Loucy (cell line): ENCODE measurements around the gene IGFL4.

Experiments
- H2AFZ ChIP-seq: fragments of 200-600 bp; sonication (generic); 2 replicates; pipeline ENCODE4 v1.6.0; 2016; ENCODE audit warnings: antibody characterized with exemption, mild to moderate bottlenecking, low read length, moderate library complexity
- H3F3A ChIP-seq: fragments of 200-600 bp; 2 replicates; pipeline ENCODE4 v1.6.0; 2016; ENCODE audit warnings: antibody characterized with exemption, low read depth, mild to moderate bottlenecking
- H3K27me3 ChIP-seq: fragments of 200-600 bp; sonication (generic); 2 replicates; pipeline ENCODE4 v1.6.1; 2014; ENCODE audit warnings: low read length, mild to moderate bottlenecking; ENCODE audit not compliant: insufficient read depth, poor library complexity, severe bottlenecking
- H3K36me3 ChIP-seq: fragments of 200-600 bp; sonication (generic); 2 replicates; pipeline ENCODE4 v1.6.1; 2016; ENCODE audit warnings: low read length; ENCODE audit not compliant: insufficient read depth
- H3K4me1 ChIP-seq: fragments of 200-600 bp; sonication (generic); 2 replicates; pipeline ENCODE4 v1.5.1; 2014; ENCODE audit warnings: low read length, mild to moderate bottlenecking; ENCODE audit not compliant: insufficient read depth, poor library complexity, severe bottlenecking
- H3K4me2 ChIP-seq: fragments of 200-600 bp; sonication (generic); 2 replicates; pipeline ENCODE4 v1.6.0; 2014; ENCODE audit warnings: antibody characterized with exemption, low read length, low read depth, mild to moderate bottlenecking; ENCODE audit not compliant: poor library complexity, severe bottlenecking
- H3K4me3 ChIP-seq: fragments of 200-600 bp; sonication (generic); 2 replicates; pipeline ENCODE4 v1.5.1; 2014; ENCODE audit warnings: low read length, mild to moderate bottlenecking, mixed read lengths; ENCODE audit not compliant: poor library complexity, severe bottlenecking
- H3K79me2 ChIP-seq: fragments of 200-600 bp; sonication (generic); 2 replicates; pipeline ENCODE4 v1.6.1; 2014; ENCODE audit warnings: low read length; ENCODE audit not compliant: insufficient read depth
- H3K9ac ChIP-seq: fragments of 200-600 bp; sonication (generic); 2 replicates; pipeline ENCODE4 v1.6.0; 2014; ENCODE audit warnings: mild to moderate bottlenecking, low read depth, low read length, moderate library complexity; ENCODE audit not compliant: poor library complexity, severe bottlenecking
- H3K9me2 ChIP-seq: fragments of 200-600 bp; sonication (generic); replicated peaks from 2 replicates; pipeline ENCODE4 v1.6.1; 2016; ENCODE audit warnings: low read depth, low read length, mixed read lengths
- H3K9me3 ChIP-seq: fragments of 200-600 bp; sonication (generic); 2 replicates; pipeline ENCODE4 v1.6.1; 2014; ENCODE audit warnings: mild to moderate bottlenecking, antibody characterized with exemption, low read length, low read depth; ENCODE audit not compliant: insufficient read depth
- H4K20me1 ChIP-seq: fragments of 200-600 bp; sonication (generic); 2 replicates; pipeline ENCODE4 v1.6.0; 2014; ENCODE audit warnings: antibody characterized with exemption, low read length, mild to moderate bottlenecking; ENCODE audit not compliant: insufficient read depth, poor library complexity, severe bottlenecking
- EZH2phosphoT487 ChIP-seq: fragments of 200-600 bp; IDR thresholded peaks from 2 replicates; pipeline ENCODE4 v1.6.1; 2018; ENCODE audit warnings: antibody characterized with exemption, mild to moderate bottlenecking, moderate library complexity, borderline replicate concordance
- TF ChIP-seq, protein P1 (sequence below): fragments of 200-600 bp; sonication (generic); conservative IDR thresholded peaks from 2 replicates; pipeline ENCODE4 v1.5.1; 2014; ENCODE audit warnings: mild to moderate bottlenecking, antibody characterized with exemption, low read length

IGFL4 gene

GRCh38 chr19:46040952-46041500, at the start of gene IGFL4:
Gene IGFL4, minus strand, starts transcription at chr19:46041002. Its CDS starts 40 bp downstream, at chr19:46040962.
- no peaks in the 10 kb centered on the region for H4K20me1 ChIP-seq
- H3K27me3 ChIP-seq, result no peaks in the 10 kb centered on the region
- no peaks in the 10 kb centered on the region for H3K36me3 ChIP-seq
- H3K79me2 ChIP-seq, result no peaks in the 10 kb centered on the region
- no peak within 1 kb of the TSS for H3K4me2 ChIP-seq
- H2AFZ ChIP-seq, result no peak within 1 kb of the TSS
- no peak within 1 kb of the TSS for H3K9ac ChIP-seq
- TF ChIP-seq, protein P1, sequence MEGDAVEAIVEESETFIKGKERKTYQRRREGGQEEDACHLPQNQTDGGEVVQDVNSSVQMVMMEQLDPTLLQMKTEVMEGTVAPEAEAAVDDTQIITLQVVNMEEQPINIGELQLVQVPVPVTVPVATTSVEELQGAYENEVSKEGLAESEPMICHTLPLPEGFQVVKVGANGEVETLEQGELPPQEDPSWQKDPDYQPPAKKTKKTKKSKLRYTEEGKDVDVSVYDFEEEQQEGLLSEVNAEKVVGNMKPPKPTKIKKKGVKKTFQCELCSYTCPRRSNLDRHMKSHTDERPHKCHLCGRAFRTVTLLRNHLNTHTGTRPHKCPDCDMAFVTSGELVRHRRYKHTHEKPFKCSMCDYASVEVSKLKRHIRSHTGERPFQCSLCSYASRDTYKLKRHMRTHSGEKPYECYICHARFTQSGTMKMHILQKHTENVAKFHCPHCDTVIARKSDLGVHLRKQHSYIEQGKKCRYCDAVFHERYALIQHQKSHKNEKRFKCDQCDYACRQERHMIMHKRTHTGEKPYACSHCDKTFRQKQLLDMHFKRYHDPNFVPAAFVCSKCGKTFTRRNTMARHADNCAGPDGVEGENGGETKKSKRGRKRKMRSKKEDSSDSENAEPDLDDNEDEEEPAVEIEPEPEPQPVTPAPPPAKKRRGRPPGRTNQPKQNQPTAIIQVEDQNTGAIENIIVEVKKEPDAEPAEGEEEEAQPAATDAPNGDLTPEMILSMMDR, result no peak
- TF ChIP-seq EZH2phosphoT487, result no peak
- no peak within 1 kb of the TSS for H3K4me3 ChIP-seq
- H3F3A ChIP-seq, result no peaks in the 10 kb centered on the region
- no peaks in the 10 kb centered on the region for H3K9me3 ChIP-seq
- no peaks in the 10 kb centered on the region for H3K4me1 ChIP-seq
- H3K9me2 ChIP-seq, result no peaks in the 10 kb centered on the region

DNA sequence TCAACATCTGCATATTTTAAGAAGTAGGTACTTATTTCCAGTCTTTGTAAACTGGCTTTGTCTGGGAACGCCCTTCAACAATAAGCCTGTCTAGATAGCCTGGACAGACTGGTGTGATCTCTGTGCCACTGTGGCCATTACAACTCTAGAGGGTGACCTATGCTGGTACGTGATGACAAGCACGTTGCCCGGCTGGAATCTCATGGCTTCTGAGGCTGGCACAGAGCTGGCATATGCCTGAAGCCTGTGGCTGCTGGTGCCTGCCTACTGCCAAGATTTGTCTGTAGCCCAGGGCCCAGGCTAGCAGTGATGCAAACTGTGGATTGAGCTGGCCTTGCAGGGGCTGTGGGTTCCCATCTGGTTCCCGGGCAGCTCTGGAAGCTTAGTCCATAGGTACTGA, 49.6 kb upstream of the IGFL4 start:
- Histone ChIP-seq H3K9ac (no peak overlapping the region), H3K36me3 (no peaks in the 10 kb centered on the region), H2AFZ (no peak overlapping the region), H4K20me1 (no peaks in the 10 kb centered on the region), H3F3A (no peaks in the 10 kb centered on the region), H3K27me3 (peaks cover 9% of the 10 kb centered on the region), H3K4me3 (no peak overlapping the region), H3K9me2 (no peaks in the 10 kb centered on the region), H3K4me1 (no peaks in the 10 kb centered on the region), H3K79me2 (no peaks in the 10 kb centered on the region), H3K9me3 (no peaks in the 10 kb centered on the region; the same call in 1 of the 2 replicates), H3K4me2 (no peak overlapping the region)
- no peak for TF ChIP-seq EZH2phosphoT487
- TF ChIP-seq, protein P1, result no peak

GRCh38 chr19:46089432-46089831, 48.6 kb upstream of the IGFL4 start:
- Histone ChIP-seq H3K4me3 (no peak overlapping the region), H3K27me3 (peaks cover 9% of the 10 kb centered on the region), H3K9me2 (no peaks in the 10 kb centered on the region), H3K9ac (no peak overlapping the region), H3K79me2 (no peaks in the 10 kb centered on the region), H3K4me2 (no peak overlapping the region), H3K4me1 (no peaks in the 10 kb centered on the region), H2AFZ (no peak overlapping the region), H3K36me3 (no peaks in the 10 kb centered on the region), H3K9me3 (no peaks in the 10 kb centered on the region; the same call in 1 of the 2 replicates), H3F3A (no peaks in the 10 kb centered on the region), H4K20me1 (no peaks in the 10 kb centered on the region)
- TF ChIP-seq, protein P1, result no peak
- TF ChIP-seq EZH2phosphoT487, result no peak
